H9 (cell line): Measurements from ENCODE around the gene CLIC6. TPM values are rescaled to one million over a fixed set of nuclear protein-coding genes. Genes with fewer than 3 reads are reported as not detected.

Source experiments
- DNase-seq: peaks from one replicate; pipeline ENCODE4 v3.0.0-alpha.2; 2017
- H2AFZ ChIP-seq: one replicate; pipeline ENCODE4 v1.6.1; 2013; ENCODE audit warnings: mild to moderate bottlenecking, low read length, control low read depth, moderate library complexity
- H2AK5ac ChIP-seq: 2 replicates; pipeline ENCODE4 v1.6.1; 2013; ENCODE audit warnings: low read length, control low read depth, mixed read lengths; ENCODE audit not compliant: insufficient read length
- H2BK120ac ChIP-seq: one replicate; pipeline ENCODE4 v1.6.1; 2013; ENCODE audit warnings: low read depth, mild to moderate bottlenecking, low read length, control low read depth, inconsistent platforms; ENCODE audit not compliant: poor library complexity, severe bottlenecking
- H2BK12ac ChIP-seq: 2 replicates; pipeline ENCODE4 v1.6.1; 2013; ENCODE audit warnings: low read length, control low read depth, mixed read lengths, low read depth; ENCODE audit not compliant: insufficient read length
- H2BK15ac ChIP-seq: 2 replicates; pipeline ENCODE4 v1.6.1; 2013; ENCODE audit warnings: low read depth, low read length, control low read depth
- H2BK20ac ChIP-seq: one replicate; pipeline ENCODE4 v1.6.1; 2013; ENCODE audit warnings: low read depth, mild to moderate bottlenecking, low read length, control low read depth, inconsistent platforms; ENCODE audit not compliant: poor library complexity, severe bottlenecking
- H2BK5ac ChIP-seq: 2 replicates; pipeline ENCODE4 v1.6.1; 2013; ENCODE audit warnings: low read length, control low read depth, mixed read lengths; ENCODE audit not compliant: insufficient read length
- H3K14ac ChIP-seq: 2 replicates; pipeline ENCODE4 v1.6.1; 2013; ENCODE audit warnings: low read length, control low read depth; ENCODE audit not compliant: insufficient read depth
- H3K18ac ChIP-seq: 2 replicates; pipeline ENCODE4 v1.6.1; 2013; ENCODE audit warnings: low read depth, mild to moderate bottlenecking, mixed read lengths, low read length, control low read depth; ENCODE audit not compliant: insufficient read length
- H3K23ac ChIP-seq: 2 replicates; pipeline ENCODE4 v1.6.1; 2013; ENCODE audit warnings: low read length, control low read depth, mixed read lengths, low read depth; ENCODE audit not compliant: insufficient read length
- H3K23me2 ChIP-seq: 2 replicates; pipeline ENCODE4 v1.6.1; 2013; ENCODE audit warnings: low read depth, mild to moderate bottlenecking, mixed read lengths, low read length, control low read depth; ENCODE audit not compliant: insufficient read length, poor library complexity, severe bottlenecking
- H3K27ac ChIP-seq: 2 replicates; pipeline ENCODE4 v1.5.1; 2013; ENCODE audit warnings: low read length, control low read depth, mixed read lengths, low read depth; ENCODE audit not compliant: insufficient read length
- H3K27me3 ChIP-seq: 2 replicates; pipeline ENCODE4 v1.6.1; 2013; ENCODE audit warnings: low read length, control low read depth, inconsistent platforms; ENCODE audit not compliant: insufficient read depth
- H3K4ac ChIP-seq: 2 replicates; pipeline ENCODE4 v1.6.1; 2013; ENCODE audit warnings: low read depth, mild to moderate bottlenecking, control low read depth, inconsistent platforms, low read length, moderate library complexity
- H3K4me1 ChIP-seq: 2 replicates; pipeline ENCODE4 v1.6.1; 2013; ENCODE audit warnings: low read length, control low read depth, inconsistent platforms; ENCODE audit not compliant: insufficient read depth
- H3K4me2 ChIP-seq: 2 replicates; pipeline ENCODE4 v1.6.1; 2013; ENCODE audit warnings: low read length, control low read depth, mixed read lengths; ENCODE audit not compliant: insufficient read length, insufficient read depth
- H3K56ac ChIP-seq: 2 replicates; pipeline ENCODE4 v1.6.1; 2013; ENCODE audit warnings: low read depth, mild to moderate bottlenecking, mixed read lengths, low read length, control low read depth; ENCODE audit not compliant: insufficient read length
- H3K79me1 ChIP-seq: 2 replicates; pipeline ENCODE4 v1.6.1; 2013; ENCODE audit warnings: low read depth, mild to moderate bottlenecking, moderate library complexity, low read length, control low read depth, inconsistent platforms; ENCODE audit not compliant: insufficient read depth, poor library complexity, severe bottlenecking
- H3K79me2 ChIP-seq: 2 replicates; pipeline ENCODE4 v1.6.1; 2013; ENCODE audit warnings: low read length, control low read depth, inconsistent platforms; ENCODE audit not compliant: insufficient read depth
- H3K9ac ChIP-seq: 2 replicates; pipeline ENCODE4 v1.6.1; 2013; ENCODE audit warnings: low read length, control low read depth, mixed read lengths; ENCODE audit not compliant: insufficient read length; ENCODE audit errors: extremely low read depth
- H3K9me3 ChIP-seq: one replicate; pipeline ENCODE4 v1.6.1; 2013; ENCODE audit warnings: low read depth, low read length, inconsistent platforms; ENCODE audit not compliant: control insufficient read depth
- H3T11ph ChIP-seq: one replicate; pipeline ENCODE4 v1.6.1; 2013; ENCODE audit warnings: mild to moderate bottlenecking, low read length, control low read depth, inconsistent platforms
- H4K20me1 ChIP-seq: one replicate; pipeline ENCODE4 v1.6.1; 2013; ENCODE audit not compliant: control insufficient read depth, insufficient read length, insufficient read depth
- H4K5ac ChIP-seq: 2 replicates; pipeline ENCODE4 v1.6.1; 2013; ENCODE audit warnings: low read depth, mild to moderate bottlenecking, mixed read lengths, low read length, control low read depth; ENCODE audit not compliant: insufficient read length
- H4K8ac ChIP-seq: replicated peaks from 2 replicates; pipeline ENCODE4 v1.6.1; 2013; ENCODE audit warnings: low read length, control low read depth, mixed read lengths, low read depth; ENCODE audit not compliant: insufficient read length
- H4K91ac ChIP-seq: 2 replicates; pipeline ENCODE4 v1.6.1; 2013; ENCODE audit warnings: low read depth, mild to moderate bottlenecking, moderate library complexity, mixed read lengths, low read length, control low read depth; ENCODE audit not compliant: insufficient read length
- H3K27ac Mint-ChIP-seq, 3 experiments: 2 replicates in 2 of 3; 3 replicates in 1 of 3; pipeline ENCODE4 v1.8.0; 2020 to 2021; ENCODE audit warnings: mixed read lengths in 3 of 3, mild to moderate bottlenecking in 1 of 3, moderate library complexity in 1 of 3
- H3K27me3 Mint-ChIP-seq: 2 replicates; pipeline ENCODE4 v1.8.0; 2021; ENCODE audit warnings: low read depth, mild to moderate bottlenecking, moderate library complexity, mixed read lengths
- H3K36me3 Mint-ChIP-seq, 3 experiments: 2 replicates in 2 of 3; 3 replicates in 1 of 3; pipeline ENCODE4 v1.8.0; 2020 to 2021; ENCODE audit warnings: low read depth in 3 of 3, mixed read lengths in 3 of 3; ENCODE audit not compliant: insufficient read depth in 1 of 3
- H3K4me1 Mint-ChIP-seq, 2 experiments: 2 replicates each; pipeline ENCODE4 v1.8.0; 2020; ENCODE audit warnings: mixed read lengths in 2 of 2
- H3K4me3 Mint-ChIP-seq, 2 experiments: 2 replicates in 1 of 2; 3 replicates in 1 of 2; pipeline ENCODE4 v1.8.0; 2020 to 2021; ENCODE audit warnings: mild to moderate bottlenecking in 2 of 2, mixed read lengths in 2 of 2, moderate library complexity in 1 of 2
- H3K9me3 Mint-ChIP-seq, 2 experiments: 2 replicates in 1 of 2; 3 replicates in 1 of 2; pipeline ENCODE4 v1.8.0; 2020; ENCODE audit warnings: mild to moderate bottlenecking in 2 of 2, mixed read lengths in 2 of 2, moderate library complexity in 1 of 2
- CTCF ChIP-seq: fragments of 200-600 bp; sonication (generic); conservative IDR thresholded peaks from 3 replicates; pipeline ENCODE4 v1.8.0; 2021; ENCODE audit warnings: antibody characterized with exemption, mild to moderate bottlenecking
- WGBS: extraction: QIAGEN DNeasy Blood & Tissue Kit; methylation state at CpG from one replicate; pipeline ENCODE4 v1.1.7; 2013; ENCODE audit warnings: missing lambda C conversion rate, low lambda C conversion rate, mixed read lengths; ENCODE audit not compliant: insufficient read length; ENCODE audit errors: extremely low coverage; 5-methylcytosine and 5-hydroxymethylcytosine counted together
- total RNA-seq: library from RNA; stranded (reverse); gene quantifications from 2 replicates; pipeline ENCODE4 v1.2.1, GENCODE V29; 2021

Gene CLIC6
- total RNA-seq, 1 experiment from 2014 or later, result 1.3 TPM

GRCh38 chr21:34635307-34635706, 33.5 kb upstream of the CLIC6 start:
- Histone ChIP-seq H2BK20ac (no peak overlapping the region), H4K91ac (no peak overlapping the region), H3K9ac (no peak overlapping the region), H4K8ac (no peak overlapping the region), H4K20me1 (no peaks in the 10 kb centered on the region), H3K18ac (no peak overlapping the region), H2BK12ac (no peak overlapping the region), H2BK5ac (no peak overlapping the region), H3K79me1 (no peaks in the 10 kb centered on the region), H3T11ph (no peak overlapping the region), H3K4ac (no peak overlapping the region), H3K56ac (no peak overlapping the region), H3K27ac (no peak overlapping the region), H2AK5ac (no peak overlapping the region), H3K4me2 (no peak overlapping the region), H3K14ac (no peak overlapping the region), H3K23me2 (no peaks in the 10 kb centered on the region), H4K5ac (no peak overlapping the region), H2AFZ (no peak overlapping the region), H2BK15ac (no peak overlapping the region), H3K4me1 (no peaks in the 10 kb centered on the region), H2BK120ac (no peak overlapping the region), H3K9me3 (no peaks in the 10 kb centered on the region), H3K23ac (no peak overlapping the region), H3K79me2 (no peaks in the 10 kb centered on the region), H3K27me3 (no peaks in the 10 kb centered on the region)
- peak; percentile 65 for TF ChIP-seq CTCF
- WGBS, result no CpG with 5 or more reads among the region's 3 CpGs
- Mint-ChIP-seq H3K9me3 (no peaks in the 10 kb centered on the region; a peak in 1 of 5 replicates), H3K27ac (no peak overlapping the region), H3K27me3 (peaks cover 16% of the 10 kb centered on the region), H3K4me1 (no peaks in the 10 kb centered on the region), H3K4me3 (no peak overlapping the region; a peak in 1 of 5 replicates), H3K36me3 (no peaks in the 10 kb centered on the region; a peak in 1 of 7 replicates)
- DNase-seq, result peak; percentile 46
